GM19023 (cell line): Measurements from ENCODE around the gene LTA4H.

ENCODE experiments used
- ATAC-seq: cut with Tn5 transposase; IDR thresholded peaks from one replicate; pipeline ENCODE4 v1.9.1; 2021; ENCODE audit warnings: mild to moderate bottlenecking, moderate library complexity; ENCODE audit not compliant: unreplicated experiment

LTA4H gene

DNA sequence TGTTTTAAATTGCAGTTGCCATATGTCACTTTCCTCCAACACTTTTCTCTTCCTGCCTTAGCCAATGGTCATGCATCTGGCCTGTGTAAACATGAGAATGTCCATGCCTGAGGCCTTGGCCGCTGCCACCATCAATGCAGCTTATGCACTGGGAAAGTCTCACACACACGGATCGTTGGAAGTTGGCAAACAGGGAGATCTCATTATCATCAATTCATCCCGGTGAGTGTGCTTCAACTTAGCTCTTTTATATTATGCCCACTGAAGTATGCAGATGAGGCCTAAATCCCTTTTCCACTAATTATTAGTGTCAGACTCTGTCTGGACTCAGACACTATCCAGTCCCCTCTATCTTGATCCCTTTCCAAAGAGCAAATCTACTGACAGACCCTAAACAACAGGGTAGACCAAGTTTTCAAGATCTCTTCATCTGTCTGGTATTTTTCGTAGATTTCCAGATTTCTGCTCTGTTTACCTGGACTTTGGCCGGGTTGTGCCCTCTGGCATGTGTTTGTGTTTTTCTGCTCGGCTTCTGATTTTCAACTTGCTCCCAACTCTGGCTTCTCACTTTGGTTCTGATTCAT lies 69.0 kb downstream of the LTA4H start:
- no peak for ATAC-seq

DNA sequence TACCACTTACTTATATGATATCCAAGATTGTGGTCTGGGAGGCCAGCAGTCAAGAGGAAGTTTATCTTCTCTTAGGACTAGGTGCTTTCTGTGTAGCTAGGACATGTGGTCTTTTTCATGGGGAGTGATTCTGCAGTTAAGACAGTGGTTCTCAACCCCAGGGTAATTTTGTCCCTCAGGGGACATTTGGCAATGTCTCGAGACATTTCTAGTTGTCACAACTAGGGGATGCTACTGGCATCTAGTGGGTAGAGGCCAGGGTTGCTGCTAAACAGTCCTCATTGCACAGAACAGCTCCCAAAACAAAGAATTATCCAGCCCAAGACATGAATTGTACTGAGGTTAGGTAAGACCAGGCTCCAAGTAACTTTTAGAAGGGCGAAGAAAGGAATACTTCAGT lies 72.3 kb downstream of the LTA4H start:
- no peak for ATAC-seq

DNA sequence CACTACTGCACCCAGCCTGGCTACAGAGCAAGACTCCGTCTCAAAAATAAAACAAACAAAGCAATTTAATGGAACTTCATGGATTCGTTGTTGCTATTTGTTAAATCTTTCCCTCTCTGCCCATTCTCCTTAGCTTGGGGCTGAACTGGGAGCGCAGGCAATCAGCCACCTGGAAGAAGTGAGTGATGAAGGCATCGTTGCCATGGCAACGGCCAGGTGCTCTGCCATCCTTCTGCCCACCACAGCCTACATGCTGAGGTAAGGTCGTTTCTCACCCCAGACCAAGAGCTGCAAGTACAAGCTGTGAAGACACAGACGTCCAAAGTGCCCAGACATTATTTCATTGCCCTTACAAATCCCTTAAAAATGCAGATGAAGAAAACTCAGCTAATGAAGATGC lies 73.2 kb downstream of the LTA4H start:
- no peak for ATAC-seq

DNA sequence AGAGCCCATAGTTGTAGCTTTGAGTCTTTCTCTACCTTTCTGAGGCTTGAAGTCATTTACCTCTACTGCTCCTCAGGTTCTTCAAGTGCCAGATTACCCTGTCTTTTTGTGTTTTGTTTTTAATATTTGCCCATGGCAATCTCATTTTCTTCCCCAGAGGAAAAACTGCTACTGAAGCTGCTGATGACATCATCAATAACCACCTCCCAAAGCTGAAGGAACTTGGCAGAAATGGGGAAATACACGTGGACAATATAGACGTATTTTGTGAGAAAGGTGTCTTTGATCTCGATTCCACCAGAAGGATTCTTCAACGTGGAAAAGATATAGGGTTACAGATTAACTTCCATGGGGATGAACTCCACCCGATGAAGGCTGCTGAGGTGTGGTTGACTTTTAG lies 75.1 kb downstream of the LTA4H start:
- ATAC-seq: no peak

DNA sequence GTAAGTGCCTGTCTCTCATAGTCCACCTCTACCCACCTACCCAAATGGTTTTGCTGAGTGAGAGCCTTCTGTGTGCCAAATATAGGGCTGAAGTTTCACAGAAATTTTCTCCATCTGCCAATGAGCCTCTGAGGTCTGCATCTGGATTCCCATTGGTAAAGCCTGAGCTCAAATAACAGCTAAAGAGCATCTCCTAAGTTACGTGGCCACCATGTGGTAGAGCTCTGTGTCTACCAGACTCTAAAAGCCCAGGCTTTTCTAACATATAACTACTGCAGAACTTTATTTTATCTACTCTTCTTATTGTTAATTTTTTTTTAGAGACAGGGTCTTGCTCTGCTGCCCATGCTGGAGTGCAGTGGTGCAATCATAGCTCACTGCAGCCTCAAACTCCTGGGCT lies 76.3 kb downstream of the LTA4H start:
- no peak for ATAC-seq

DNA sequence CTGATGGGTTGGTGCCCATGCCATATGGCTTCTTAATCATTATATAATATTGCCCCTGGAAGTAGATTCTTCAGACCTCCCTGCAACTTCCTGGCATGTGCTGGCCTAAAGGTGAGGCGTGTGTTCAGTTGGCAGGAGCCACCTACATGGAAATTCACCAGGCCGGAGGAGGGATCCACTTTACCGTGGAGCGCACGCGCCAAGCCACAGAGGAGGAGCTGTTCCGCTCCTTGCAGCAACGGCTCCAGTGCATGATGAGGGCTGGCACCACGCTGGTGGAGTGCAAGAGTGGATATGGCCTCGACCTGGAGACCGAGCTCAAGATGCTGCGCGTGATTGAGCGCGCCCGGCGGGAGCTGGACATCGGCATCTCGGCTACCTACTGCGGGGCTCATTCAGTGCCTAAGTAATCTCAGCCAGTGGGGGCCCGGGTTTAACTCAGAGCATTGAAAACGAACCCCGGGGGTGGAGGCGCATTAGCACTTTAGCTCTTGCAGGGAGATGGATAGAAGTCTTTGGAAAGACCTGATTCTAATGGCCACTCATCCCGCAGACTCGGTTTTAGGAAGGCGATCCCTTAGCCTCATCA lies 78.7 kb downstream of the LTA4H start:
- ATAC-seq: no peak

DNA sequence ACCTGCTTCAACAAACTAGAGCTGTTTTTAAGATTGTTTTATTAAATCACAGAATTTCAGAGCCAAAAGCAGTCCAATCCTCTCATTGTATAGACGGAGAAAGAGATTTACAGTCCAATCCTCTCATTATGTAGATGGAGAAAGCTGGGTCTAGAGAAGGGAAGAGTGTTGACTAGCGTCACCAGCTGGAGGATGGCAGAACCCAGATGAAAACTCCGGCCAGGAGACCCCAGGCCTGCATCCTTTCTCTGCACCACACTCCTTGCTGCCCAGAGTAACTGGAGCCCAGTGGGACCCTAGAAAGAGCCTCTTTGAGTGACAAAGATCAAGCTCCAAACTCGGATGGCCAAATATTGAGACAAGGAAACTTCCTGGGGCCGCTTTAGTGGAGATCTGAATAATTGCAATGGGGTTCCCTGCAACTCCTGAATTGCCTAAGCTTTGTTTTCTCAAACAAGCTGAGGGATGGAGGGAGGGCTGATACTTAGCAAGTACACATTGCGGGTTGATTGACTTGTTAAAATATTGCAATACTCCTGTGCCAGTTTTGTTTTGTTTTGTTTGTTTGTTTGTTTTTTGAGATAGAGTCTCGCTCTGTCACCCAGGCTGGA lies 79.7 kb downstream of the LTA4H start:
- no peak for ATAC-seq

DNA sequence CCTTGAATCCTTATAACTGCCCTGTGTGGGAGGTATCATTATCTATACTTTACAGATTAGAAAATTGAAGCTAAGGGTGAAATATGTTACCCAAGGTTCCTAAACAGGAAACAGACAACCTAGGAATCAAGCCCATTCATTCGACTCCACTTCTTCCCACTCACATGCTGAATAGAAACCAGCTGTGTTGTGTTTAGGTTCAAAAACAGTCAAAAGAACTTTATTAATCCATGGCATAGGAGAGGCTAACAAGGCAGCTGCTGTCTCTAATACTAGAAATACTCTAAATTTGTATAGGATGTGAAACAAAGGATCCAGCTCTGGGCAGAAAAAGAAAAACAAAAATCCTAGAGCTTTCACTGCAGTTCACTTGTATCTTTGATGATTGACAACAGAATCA lies 82.4 kb downstream of the LTA4H start:
- no peak for ATAC-seq

DNA sequence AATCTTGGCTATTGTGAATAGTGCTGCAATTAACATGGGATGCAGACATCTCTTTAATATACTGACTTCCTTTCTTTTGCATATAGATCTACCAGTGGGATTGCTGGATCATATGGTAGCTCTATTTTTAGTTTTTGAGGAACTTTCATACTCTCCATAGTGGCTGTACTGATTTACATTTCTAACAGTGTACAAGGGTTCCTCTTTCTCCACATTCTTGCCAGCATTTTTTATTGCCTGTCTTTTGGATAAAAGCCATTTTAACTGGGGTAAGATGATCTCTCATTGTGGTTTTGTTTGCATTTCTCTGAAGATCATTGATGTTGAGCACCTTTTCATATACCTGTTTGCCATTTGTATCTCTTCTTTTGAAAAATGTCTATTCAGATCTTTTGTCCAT lies 83.9 kb downstream of the LTA4H start:
- no peak for ATAC-seq
